ENCODE measurements around the gene QRICH1.

Gene QRICH1

DNA sequence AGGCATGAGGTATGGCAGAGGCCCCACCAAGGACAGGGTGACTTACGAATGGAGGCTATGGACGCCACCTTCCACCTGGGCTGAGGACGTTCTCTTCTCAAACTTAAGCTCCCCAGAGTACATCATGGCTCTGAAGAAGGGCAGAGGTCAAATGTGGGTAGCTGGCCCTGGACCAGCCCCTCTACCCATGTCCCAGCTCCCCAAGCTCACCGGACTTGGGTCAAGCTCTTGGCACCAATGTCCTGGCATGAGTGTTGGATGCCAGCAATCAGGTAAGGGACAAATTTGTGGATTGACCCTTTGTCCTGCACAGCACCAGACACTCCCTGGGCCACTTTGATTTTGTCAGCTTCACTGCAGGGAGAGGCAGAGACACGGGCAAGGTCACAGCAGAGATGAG is 69.4 kb downstream of the QRICH1 start:
- H3K4me3 ChIP-seq (ENCODE audit: control insufficient read depth, low read depth, low read length), result no peak overlapping the region
- TF ChIP-seq, protein P1, sequence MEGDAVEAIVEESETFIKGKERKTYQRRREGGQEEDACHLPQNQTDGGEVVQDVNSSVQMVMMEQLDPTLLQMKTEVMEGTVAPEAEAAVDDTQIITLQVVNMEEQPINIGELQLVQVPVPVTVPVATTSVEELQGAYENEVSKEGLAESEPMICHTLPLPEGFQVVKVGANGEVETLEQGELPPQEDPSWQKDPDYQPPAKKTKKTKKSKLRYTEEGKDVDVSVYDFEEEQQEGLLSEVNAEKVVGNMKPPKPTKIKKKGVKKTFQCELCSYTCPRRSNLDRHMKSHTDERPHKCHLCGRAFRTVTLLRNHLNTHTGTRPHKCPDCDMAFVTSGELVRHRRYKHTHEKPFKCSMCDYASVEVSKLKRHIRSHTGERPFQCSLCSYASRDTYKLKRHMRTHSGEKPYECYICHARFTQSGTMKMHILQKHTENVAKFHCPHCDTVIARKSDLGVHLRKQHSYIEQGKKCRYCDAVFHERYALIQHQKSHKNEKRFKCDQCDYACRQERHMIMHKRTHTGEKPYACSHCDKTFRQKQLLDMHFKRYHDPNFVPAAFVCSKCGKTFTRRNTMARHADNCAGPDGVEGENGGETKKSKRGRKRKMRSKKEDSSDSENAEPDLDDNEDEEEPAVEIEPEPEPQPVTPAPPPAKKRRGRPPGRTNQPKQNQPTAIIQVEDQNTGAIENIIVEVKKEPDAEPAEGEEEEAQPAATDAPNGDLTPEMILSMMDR (conservative IDR thresholded peaks at IDR 0.05; ENCODE audit: control insufficient read depth, insufficient read depth, low read depth, low read length), result no peak
- no peak for DNase-seq (ENCODE audit: low read depth)

DNA sequence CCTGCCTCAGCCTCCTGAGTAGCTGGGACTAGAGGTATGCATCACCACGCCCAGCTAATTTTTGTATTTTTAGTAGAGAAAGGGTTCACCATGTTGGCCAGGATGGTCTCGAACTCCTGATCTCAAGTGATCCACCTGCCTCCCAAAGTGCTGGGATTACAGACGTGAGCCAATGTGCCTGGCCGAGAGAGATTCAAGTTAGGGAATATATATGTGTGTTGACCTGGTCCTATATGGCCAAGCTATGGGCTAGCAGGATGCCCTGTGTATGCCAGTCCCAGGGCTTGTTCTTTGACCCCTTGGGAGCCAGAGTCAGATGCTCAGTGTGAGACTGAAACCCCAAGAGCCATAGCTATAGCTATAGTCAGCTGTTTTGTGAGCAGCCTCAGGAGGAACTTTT is 70.1 kb downstream of the QRICH1 start:
- no peak for DNase-seq (ENCODE audit: low read depth)
- TF ChIP-seq, protein P1 (conservative IDR thresholded peaks at IDR 0.05; ENCODE audit: control insufficient read depth, insufficient read depth, low read depth, low read length), result no peak
- H3K4me3 ChIP-seq (ENCODE audit: control insufficient read depth, low read depth, low read length), result no peak overlapping the region

DNA sequence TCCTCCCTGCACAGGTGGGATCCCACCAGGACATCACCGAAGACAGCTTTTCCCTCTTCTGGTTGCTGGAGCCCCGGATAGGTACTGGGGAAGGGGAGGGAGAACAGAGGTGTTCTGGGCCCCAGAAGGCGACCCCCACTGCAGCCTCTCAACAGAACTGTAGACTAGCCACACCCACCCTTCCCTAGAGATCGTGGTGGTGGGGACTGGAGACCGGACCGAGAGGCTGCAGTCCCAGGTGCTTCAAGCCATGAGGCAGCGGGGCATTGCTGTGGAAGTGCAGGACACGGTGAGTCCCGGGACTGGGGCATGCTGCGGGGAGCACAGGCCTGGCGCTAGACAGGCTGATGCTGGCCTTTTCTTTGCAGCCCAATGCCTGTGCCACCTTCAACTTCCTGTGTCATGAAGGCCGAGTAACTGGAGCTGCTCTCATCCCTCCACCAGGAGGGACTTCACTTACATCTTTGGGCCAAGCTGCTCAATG is 71.1 kb downstream of the QRICH1 start:
- TF ChIP-seq, protein P1 (conservative IDR thresholded peaks at IDR 0.05; ENCODE audit: control insufficient read depth, insufficient read depth, low read depth, low read length), result no peak
- DNase-seq (ENCODE audit: low read depth), result no peak

DNA sequence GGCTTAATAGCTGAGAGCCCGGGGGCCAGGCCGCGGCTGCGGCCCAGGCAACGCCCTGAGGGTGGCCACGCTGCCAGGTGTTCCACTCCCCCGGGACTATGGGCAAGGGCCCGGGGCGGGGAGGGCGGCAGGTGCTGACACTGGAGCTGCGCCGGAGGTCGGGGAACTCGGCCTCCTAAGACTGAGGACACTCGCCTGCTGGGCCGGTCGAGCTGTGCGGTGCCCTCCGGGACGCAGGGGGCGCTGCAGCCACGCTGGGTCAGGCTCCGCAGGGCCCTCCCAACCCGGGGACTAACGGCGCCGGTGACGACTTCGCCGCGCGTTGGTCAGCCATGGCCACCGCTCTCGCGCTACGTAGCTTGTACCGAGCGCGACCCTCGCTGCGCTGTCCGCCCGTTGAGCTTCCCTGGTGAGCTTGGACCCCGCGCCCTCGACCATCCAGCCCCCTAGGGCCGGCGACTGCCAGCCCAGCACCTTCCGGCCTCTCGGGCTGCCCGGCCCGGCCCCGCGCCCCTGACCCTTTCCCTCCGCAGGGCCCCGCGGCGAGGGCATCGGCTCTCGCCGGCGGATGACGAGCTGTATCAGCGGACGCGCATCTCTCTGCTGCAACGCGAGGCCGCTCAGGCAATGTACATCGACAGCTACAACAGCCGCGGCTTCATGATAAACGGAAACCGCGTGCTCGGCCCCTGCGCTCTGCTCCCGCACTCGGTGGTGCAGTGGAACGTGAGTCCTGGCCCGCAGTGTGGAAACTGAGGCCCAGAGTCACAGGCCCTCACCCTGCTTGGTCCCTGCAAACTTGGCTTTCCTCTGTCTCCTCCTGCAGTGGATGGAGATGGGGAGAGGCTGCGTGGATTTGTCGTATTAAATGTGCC is 71.8 kb downstream of the QRICH1 start, which contains the start of gene NDUFAF3:
NDUFAF3 (plus strand) TSS at position 309 of the 875 bp plus-strand sequence; CDS start at position 333, 24 bp downstream.
- peak; percentile 92 for DNase-seq (ENCODE audit: low read depth)
- TF ChIP-seq, protein P1 (conservative IDR thresholded peaks at IDR 0.05; ENCODE audit: control insufficient read depth, insufficient read depth, low read depth, low read length), result peak; percentile 69
- peak within 1 kb of the TSS; percentile 81 for H3K4me3 ChIP-seq (ENCODE audit: control insufficient read depth, low read depth, low read length)

More for the DNA sequence above, 71.1 kb downstream of the QRICH1 start:
- peak overlapping the region; percentile 81 for H3K4me3 ChIP-seq (ENCODE audit: control insufficient read depth, low read depth, low read length)

DNA sequence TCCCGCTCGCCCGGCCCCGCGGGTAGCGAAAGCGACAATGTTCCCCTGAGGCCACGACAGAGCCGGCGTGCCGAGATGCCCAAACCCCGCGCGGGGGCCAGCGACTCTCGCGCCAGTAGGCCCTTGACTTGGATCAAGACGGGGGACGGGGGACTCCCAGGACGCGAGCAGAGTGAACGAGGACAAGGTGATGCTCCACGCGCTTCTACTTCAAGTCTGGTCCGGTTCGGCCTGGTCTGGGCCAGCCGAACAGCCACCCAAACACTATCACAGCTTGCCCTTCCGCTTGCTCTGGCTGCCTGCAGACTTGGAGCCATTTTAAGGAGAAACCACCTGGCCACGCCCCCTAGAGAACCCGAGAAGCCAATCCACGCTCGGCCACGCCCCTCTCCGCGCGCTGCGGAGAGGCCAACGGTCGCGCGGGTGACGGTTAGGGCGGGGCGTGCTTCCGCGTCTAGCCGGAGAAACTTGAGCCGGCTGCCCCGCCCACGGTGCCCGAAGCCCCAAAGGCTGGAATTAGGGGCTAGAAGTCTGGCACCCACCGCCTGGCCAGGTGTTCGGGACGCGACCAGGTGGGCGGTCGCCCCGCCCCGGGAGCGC is 72.6 kb downstream of the QRICH1 start:
- H3K4me3 ChIP-seq (ENCODE audit: control insufficient read depth, low read depth, low read length), result peak overlapping the region; percentile 81
- DNase-seq (ENCODE audit: low read depth), result peak; percentile 96
- TF ChIP-seq, protein P1 (conservative IDR thresholded peaks at IDR 0.05; ENCODE audit: control insufficient read depth, insufficient read depth, low read depth, low read length), result no peak

DNA sequence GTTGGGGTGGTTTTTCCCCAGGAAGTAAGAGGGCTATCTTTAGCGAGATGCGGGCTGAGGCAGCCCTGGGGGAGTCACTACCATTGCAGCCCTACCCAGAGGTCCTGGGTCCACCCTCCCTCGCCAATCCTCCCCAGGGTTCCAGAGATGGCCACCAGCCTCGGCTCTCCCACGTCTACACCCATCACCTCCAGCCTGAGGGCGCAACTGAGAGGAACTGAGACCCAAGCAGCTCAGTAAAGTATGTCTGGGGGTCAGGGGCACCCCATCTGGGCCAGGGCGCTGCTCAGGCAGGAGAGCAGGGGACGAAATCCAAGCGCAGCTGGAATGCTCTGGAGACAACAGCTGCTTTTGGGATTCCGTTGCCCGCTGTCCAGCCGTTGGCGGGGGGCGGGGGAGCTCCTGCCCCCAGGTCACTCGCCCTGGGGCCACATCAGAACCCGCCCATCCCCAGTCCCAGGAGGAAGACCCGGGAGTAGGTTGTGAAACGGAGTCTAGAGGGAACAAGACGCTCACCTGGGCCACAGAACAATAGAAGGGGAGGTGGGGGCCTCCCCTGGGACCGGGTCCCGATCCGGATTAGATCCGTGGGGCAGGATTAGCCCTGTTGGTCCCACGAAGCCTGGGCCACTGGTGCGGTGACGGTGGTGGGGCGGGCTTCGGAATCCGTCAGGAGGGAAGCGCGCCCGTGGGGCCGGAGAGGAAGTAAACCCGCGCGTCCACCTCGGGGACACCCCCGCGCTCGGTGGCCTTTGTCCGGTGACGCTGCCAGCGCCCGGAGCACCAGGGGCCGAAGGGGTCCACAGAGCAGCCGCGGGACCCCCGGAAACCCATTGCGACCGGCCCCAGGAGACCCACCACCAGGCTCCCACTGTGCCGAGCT is 73.3 kb downstream of the QRICH1 start:
- DNase-seq (ENCODE audit: low read depth), result no peak
- TF ChIP-seq, protein P1 (conservative IDR thresholded peaks at IDR 0.05; ENCODE audit: control insufficient read depth, insufficient read depth, low read depth, low read length), result no peak
- peak overlapping the region; percentile 81 for H3K4me3 ChIP-seq (ENCODE audit: control insufficient read depth, low read depth, low read length)
